Measurements from ENCODE around the gene GLCCI1. TPM values are rescaled to one million over a fixed set of nuclear protein-coding genes. Genes with fewer than 3 reads are reported as not detected.

Gene GLCCI1
- polyA plus RNA-seq, 1 donor (not counting 4 experiments of a cell fraction or from before 2014, with no cell fraction given), result 3.4 TPM

DNA sequence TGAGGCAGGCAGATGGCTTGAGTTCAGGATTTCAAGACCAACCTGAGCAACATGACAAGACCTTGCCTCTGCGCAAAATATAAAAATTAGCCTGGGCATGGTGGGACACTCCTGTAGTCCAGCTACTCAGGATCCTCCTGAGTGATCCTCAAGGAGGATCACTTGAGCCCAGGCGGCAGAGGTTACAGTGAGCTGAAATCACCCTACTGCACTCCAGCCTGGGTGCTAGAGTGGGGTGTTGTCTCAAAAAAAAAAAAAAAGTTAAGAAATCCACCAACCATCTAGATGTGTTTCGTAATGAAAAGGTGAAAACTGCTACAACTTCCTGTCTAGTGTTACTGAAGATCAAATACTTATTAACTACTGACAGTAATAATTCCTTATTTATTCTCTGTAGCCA, 8.1 kb downstream of the GLCCI1 start:
- TF ChIP-seq, protein P1, sequence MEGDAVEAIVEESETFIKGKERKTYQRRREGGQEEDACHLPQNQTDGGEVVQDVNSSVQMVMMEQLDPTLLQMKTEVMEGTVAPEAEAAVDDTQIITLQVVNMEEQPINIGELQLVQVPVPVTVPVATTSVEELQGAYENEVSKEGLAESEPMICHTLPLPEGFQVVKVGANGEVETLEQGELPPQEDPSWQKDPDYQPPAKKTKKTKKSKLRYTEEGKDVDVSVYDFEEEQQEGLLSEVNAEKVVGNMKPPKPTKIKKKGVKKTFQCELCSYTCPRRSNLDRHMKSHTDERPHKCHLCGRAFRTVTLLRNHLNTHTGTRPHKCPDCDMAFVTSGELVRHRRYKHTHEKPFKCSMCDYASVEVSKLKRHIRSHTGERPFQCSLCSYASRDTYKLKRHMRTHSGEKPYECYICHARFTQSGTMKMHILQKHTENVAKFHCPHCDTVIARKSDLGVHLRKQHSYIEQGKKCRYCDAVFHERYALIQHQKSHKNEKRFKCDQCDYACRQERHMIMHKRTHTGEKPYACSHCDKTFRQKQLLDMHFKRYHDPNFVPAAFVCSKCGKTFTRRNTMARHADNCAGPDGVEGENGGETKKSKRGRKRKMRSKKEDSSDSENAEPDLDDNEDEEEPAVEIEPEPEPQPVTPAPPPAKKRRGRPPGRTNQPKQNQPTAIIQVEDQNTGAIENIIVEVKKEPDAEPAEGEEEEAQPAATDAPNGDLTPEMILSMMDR (optimal IDR thresholded peaks at IDR 0.05 in 1 of 3, IDR thresholded peaks at IDR 0.05 in 1 of 3, conservative IDR thresholded peaks at IDR 0.05 in 1 of 3; ENCODE audit: extremely low read depth in 1 of 3, insufficient read depth in 2 of 3, low read length in 3 of 3), result no peak
- no peak for TF ChIP-seq EZH2 (IDR thresholded peaks at IDR 0.05; ENCODE audit: low read length)
- Histone ChIP-seq H3K9me3 (ENCODE audit: control insufficient read depth, low read depth, low read length) (no peaks in the 10 kb centered on the region), H3K9me1 (ENCODE audit: control insufficient read depth, extremely low read depth, insufficient read depth, low read length) (no peaks in the 10 kb centered on the region), H3K9ac (ENCODE audit: control insufficient read depth, extremely low read depth, insufficient read depth, low read length) (no peak overlapping the region), H3K4me2 (ENCODE audit: control insufficient read depth, extremely low read depth, insufficient read depth, low read depth, low read length) (no peak overlapping the region), H3K79me2 (ENCODE audit: control insufficient read depth, insufficient read depth, low read length) (no peaks in the 10 kb centered on the region), H3K27ac (ENCODE audit: control insufficient read depth, insufficient read depth, low read length) (no peak overlapping the region), H3K4me3 (ENCODE audit: control insufficient read depth in 2 of 3, extremely low read depth in 1 of 3, insufficient read depth in 2 of 3, low read depth in 1 of 3, low read length in 3 of 3) (no peak overlapping the region), H2AFZ (ENCODE audit: control insufficient read depth, low read length) (no peak overlapping the region), H3K36me3 (ENCODE audit: control insufficient read depth in 2 of 2, extremely low read depth in 1 of 2, insufficient read depth in 2 of 2, low read length in 2 of 2) (no peaks in the 10 kb centered on the region), H4K20me1 (ENCODE audit: control insufficient read depth, extremely low read depth, insufficient read depth, low read length) (no peaks in the 10 kb centered on the region), H3K4me1 (ENCODE audit: control insufficient read depth, extremely low read depth, insufficient read depth, low read length) (no peaks in the 10 kb centered on the region), H3K27me3 (ENCODE audit: control insufficient read depth, extremely low read depth, insufficient read depth, low read length) (no peaks in the 10 kb centered on the region)
- DNase-seq (ENCODE audit: low read depth, low spot score) (no peak), FAIRE-seq (no peak)
- dilution Hi-C loops (cut with MboI; ENCODE audit: extremely low pct_ligation_motif_present, low sequenced_read_pairs), result no loop called here

DNA sequence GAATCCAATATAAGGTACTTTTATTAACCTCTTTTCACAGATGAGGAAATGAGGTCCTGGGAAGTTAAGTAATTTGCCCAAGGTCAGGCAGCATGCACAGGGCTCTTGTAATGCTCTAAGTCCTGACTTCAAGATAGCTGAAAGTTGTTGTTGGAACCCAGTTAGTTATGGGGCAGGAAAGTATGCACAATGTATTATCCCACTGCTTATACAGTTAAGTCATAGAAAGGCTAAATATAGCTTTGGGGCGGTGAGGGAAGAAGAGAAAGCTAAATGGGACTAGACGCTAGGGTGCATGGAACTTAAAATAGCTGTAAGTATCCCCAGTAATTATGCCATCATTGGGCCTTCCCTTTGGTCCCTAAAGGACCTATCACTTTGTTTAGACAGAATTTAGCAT, 9.2 kb downstream of the GLCCI1 start:
- Histone ChIP-seq H4K20me1 (ENCODE audit: control insufficient read depth, extremely low read depth, insufficient read depth, low read length) (no peaks in the 10 kb centered on the region), H3K4me2 (ENCODE audit: control insufficient read depth, extremely low read depth, insufficient read depth, low read depth, low read length) (no peak overlapping the region), H3K9me3 (ENCODE audit: control insufficient read depth, low read depth, low read length) (no peaks in the 10 kb centered on the region), H3K27ac (ENCODE audit: control insufficient read depth, insufficient read depth, low read length) (no peak overlapping the region), H3K36me3 (ENCODE audit: control insufficient read depth in 2 of 2, extremely low read depth in 1 of 2, insufficient read depth in 2 of 2, low read length in 2 of 2) (no peaks in the 10 kb centered on the region), H3K9me1 (ENCODE audit: control insufficient read depth, extremely low read depth, insufficient read depth, low read length) (no peaks in the 10 kb centered on the region), H3K27me3 (ENCODE audit: control insufficient read depth, extremely low read depth, insufficient read depth, low read length) (no peaks in the 10 kb centered on the region), H3K9ac (ENCODE audit: control insufficient read depth, extremely low read depth, insufficient read depth, low read length) (no peak overlapping the region), H3K4me3 (ENCODE audit: control insufficient read depth in 2 of 3, extremely low read depth in 1 of 3, insufficient read depth in 2 of 3, low read depth in 1 of 3, low read length in 3 of 3) (no peak overlapping the region), H3K79me2 (ENCODE audit: control insufficient read depth, insufficient read depth, low read length) (no peaks in the 10 kb centered on the region), H3K4me1 (ENCODE audit: control insufficient read depth, extremely low read depth, insufficient read depth, low read length) (no peaks in the 10 kb centered on the region), H2AFZ (ENCODE audit: control insufficient read depth, low read length) (no peak overlapping the region)
- dilution Hi-C loops (cut with MboI; ENCODE audit: extremely low pct_ligation_motif_present, low sequenced_read_pairs), result no loop called here
- FAIRE-seq (no peak), DNase-seq (ENCODE audit: low read depth, low spot score) (no peak)
- TF ChIP-seq, protein P1 (optimal IDR thresholded peaks at IDR 0.05 in 1 of 3, IDR thresholded peaks at IDR 0.05 in 1 of 3, conservative IDR thresholded peaks at IDR 0.05 in 1 of 3; ENCODE audit: extremely low read depth in 1 of 3, insufficient read depth in 2 of 3, low read length in 3 of 3), result no peak
- no peak for TF ChIP-seq EZH2 (IDR thresholded peaks at IDR 0.05; ENCODE audit: low read length)

All from keratinocyte (primary cell).